ES-I3 (cell line): ENCODE measurements around the gene MZB1.
A peak's percentile ranks its signal among the peaks of the same experiment; 100 is the strongest.

Experiments used
- H3K36me3 ChIP-seq: 2 replicates; pipeline ENCODE4 v1.6.1; 2013; ENCODE audit warnings: mild to moderate bottlenecking, low read length, control low read depth, moderate library complexity; ENCODE audit not compliant: insufficient read depth
- H3K4me1 ChIP-seq: 2 replicates; pipeline ENCODE4 v1.6.1; 2013; ENCODE audit warnings: mild to moderate bottlenecking, control low read depth, low read length; ENCODE audit not compliant: insufficient read depth
- H3K9ac ChIP-seq: 2 replicates; pipeline ENCODE4 v1.6.1; 2013; ENCODE audit warnings: low read depth, mild to moderate bottlenecking, low read length, moderate library complexity
- H3K9me3 ChIP-seq: 2 replicates; pipeline ENCODE4 v1.6.1; 2013; ENCODE audit warnings: mild to moderate bottlenecking, low read length, moderate library complexity; ENCODE audit not compliant: control insufficient read depth, insufficient read depth

MZB1 gene

DNA sequence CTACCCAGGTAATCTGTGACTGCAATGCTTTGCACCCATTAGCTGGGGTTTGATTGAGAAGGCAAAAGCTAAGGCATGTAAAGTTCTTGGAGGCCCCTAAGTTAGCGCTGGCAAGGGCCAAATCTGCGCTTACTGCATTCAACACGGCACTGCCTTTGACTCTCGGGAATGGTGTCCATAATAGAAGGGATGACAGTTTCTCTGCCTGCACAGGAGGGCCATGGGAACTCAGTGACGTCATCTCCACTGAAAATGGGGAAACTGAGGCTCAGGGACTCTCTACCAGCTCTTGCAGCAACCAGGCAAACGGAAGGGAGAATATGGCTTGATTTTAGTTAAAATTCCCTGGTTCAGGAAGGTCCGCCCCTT is 13.7 kb upstream of the MZB1 start:
- Histone ChIP-seq H3K36me3 (no peaks in the 10 kb centered on the region), H3K9ac (peak overlapping the region; percentile 74; the same call in 1 of the 2 replicates), H3K4me1 (peaks cover 10% of the 10 kb centered on the region), H3K9me3 (no peaks in the 10 kb centered on the region)

DNA sequence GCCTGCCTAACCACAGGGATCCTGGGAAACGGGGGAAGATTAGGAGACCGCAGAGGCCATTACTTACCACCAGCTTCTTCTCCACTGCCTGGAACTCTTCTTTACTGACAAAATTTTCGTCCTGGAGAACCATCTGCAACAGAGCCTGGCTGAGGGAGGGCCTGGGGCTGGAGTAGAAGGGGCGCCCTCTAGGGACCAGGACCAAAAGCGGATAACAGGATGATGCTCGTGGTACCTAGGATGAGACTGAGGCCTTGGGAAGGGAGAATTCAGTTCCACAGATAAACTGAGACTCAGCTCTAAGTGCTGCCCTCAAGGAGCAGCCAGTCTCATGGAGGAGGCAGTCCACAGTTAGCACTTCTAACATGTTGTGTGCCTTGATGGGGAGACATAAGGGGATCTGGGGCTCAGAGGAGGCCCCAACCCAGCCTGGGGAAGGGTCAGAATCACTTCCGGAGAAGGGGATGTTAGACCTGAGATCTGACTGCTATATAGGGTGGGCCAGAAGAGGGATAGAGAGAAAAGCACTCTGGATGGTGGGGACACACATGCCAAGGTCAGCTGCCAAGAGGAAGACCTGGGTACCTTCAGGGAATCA is 12.9 kb upstream of the MZB1 start:
- Histone ChIP-seq H3K36me3 (no peaks in the 10 kb centered on the region), H3K9me3 (no peaks in the 10 kb centered on the region), H3K9ac (no peak overlapping the region), H3K4me1 (peaks cover 10% of the 10 kb centered on the region)

DNA sequence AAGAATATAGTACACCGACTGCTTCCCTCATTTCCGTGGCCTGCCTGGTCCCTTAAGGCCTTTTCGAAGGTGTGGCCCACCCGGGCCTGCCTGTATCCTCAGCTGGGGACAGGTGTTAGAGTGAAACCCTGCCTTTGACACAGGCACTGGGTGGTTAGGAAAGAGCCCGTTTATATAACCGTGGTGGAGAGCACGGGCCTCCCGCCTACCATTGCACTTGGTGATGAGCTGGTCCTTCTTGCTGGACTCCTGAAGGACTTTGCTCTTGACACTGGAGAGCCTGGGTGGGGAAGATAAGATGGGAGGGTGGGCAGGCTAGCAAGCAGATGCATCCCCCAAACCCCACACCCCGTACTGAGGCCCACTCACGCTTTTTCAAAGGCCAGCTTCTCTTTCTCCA is 11.8 kb upstream of the MZB1 start:
- no peaks in the 10 kb centered on the region for H3K9me3 ChIP-seq
- H3K4me1 ChIP-seq: peaks cover 10% of the 10 kb centered on the region
- H3K9ac ChIP-seq: no peak overlapping the region

DNA sequence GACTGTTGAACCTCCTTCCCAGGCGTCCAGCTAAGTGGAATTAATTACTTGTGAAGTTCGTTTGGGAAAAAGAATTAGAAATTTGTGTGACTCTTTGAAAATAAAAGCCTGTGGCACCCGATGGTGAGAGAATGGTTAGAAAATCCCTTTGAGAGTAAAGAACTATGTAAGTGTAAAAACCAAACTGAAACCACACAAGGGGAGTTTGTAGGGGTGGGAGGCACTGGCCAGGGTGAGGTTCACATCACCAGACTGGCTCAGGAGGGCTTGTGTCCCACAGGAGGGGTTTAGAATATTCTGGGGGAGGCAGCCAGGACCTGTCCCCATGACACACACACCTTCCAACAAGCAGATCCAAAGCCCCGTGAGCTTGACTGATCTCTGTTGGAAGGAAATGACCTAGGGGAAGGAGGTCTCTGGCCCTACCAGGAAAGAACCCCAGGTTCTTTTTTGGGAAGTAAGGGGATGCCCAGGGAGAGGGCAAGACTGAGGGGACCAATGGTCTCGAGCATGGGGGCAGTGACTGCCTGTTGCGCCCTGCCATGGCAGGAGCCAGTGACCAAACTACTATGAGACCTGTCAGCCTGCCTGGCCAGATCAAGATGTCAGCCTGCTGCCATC is 9.9 kb upstream of the MZB1 start:
- peaks cover 23% of the 10 kb centered on the region for H3K4me1 ChIP-seq
- no peaks in the 10 kb centered on the region for H3K9me3 ChIP-seq
- H3K36me3 ChIP-seq: no peaks in the 10 kb centered on the region
- H3K9ac ChIP-seq: no peak overlapping the region

More for the DNA sequence above, 11.8 kb upstream of the MZB1 start:
- no peaks in the 10 kb centered on the region for H3K36me3 ChIP-seq

DNA sequence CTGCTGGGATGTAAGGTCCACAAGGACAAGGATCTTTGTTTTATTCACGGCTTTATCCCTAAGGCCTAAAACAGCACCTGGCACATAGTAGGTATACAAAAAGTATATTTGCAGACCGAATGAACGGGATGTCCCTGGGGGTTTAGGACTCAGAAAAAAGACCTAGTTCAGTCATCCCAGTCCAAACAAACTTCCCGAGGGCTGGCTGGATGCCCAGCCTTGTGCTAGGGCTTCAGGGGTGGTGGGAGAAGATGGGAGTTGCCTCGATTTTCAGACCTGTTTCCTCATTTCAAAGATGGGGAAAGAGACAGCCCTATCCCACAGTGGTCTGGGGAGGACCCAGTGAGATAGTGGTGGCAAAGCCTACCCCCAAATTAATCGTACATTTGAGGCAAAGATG is 8.2 kb upstream of the MZB1 start:
- H3K9ac ChIP-seq: no peak overlapping the region
- H3K36me3 ChIP-seq: no peaks in the 10 kb centered on the region
- no peaks in the 10 kb centered on the region for H3K9me3 ChIP-seq
- peaks cover 15% of the 10 kb centered on the region for H3K4me1 ChIP-seq

DNA sequence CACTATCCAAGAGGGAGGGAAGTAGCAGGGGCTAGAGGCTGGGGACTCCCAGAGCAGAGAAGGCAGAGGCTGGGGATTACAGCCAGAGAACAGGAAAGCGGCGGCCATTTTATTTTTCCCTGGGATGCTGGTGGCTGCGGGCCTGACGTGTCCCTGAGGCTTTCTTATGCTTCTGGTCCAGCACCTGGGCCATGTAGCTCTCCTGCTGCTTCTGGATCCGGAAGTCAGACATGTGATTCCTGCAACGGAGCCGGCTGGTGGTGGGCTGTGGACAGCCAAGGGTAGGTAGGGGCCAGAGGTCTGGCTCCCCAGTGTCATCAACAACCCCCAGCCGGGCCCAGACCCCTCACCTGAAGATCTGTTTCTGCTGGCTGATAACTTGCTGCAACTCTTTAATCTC is 7.0 kb upstream of the MZB1 start:
- no peaks in the 10 kb centered on the region for H3K9me3 ChIP-seq
- peaks cover 15% of the 10 kb centered on the region for H3K4me1 ChIP-seq
- no peak overlapping the region for H3K9ac ChIP-seq
- no peaks in the 10 kb centered on the region for H3K36me3 ChIP-seq

DNA sequence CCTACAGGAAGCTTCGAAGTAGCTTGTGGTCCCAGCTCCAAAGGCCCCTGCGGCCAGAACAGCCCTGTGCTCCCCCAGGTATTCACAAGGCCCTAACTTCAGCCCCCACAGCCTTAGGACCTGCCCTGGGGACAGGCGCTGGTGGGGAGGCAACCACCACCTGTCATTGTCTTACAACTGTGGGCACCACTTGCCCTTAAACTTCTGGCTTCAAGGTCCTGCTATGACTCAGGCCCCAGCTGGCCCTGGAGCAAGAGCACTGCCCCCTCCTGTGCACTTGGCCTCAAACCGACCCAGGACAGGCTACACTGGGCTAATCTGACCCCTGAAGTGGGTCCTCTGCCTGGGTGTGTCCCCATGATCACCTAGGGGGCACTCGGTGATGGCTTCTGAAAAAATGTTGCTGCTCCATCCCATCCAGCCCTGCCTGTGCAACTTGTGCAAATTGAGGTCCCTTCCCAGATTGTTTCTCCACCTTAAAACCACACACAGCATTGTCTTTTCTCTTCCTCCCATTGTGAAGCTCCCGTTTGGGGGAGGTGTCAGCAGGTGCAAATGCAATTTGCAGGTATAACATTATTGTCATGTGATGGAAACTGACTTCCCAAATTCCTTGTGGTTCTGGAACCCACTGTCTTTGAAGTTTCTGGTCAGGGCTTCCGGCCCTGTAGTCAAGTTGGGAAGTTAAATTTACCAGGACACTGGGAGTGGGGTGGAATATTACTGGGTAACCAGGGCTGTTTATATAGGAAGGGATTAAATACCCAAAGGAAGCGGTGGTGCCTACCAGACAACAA is 6.3 kb upstream of the MZB1 start:
- H3K36me3 ChIP-seq: no peaks in the 10 kb centered on the region
- H3K9ac ChIP-seq: no peak overlapping the region
- no peaks in the 10 kb centered on the region for H3K9me3 ChIP-seq
- H3K4me1 ChIP-seq: peaks cover 22% of the 10 kb centered on the region

DNA sequence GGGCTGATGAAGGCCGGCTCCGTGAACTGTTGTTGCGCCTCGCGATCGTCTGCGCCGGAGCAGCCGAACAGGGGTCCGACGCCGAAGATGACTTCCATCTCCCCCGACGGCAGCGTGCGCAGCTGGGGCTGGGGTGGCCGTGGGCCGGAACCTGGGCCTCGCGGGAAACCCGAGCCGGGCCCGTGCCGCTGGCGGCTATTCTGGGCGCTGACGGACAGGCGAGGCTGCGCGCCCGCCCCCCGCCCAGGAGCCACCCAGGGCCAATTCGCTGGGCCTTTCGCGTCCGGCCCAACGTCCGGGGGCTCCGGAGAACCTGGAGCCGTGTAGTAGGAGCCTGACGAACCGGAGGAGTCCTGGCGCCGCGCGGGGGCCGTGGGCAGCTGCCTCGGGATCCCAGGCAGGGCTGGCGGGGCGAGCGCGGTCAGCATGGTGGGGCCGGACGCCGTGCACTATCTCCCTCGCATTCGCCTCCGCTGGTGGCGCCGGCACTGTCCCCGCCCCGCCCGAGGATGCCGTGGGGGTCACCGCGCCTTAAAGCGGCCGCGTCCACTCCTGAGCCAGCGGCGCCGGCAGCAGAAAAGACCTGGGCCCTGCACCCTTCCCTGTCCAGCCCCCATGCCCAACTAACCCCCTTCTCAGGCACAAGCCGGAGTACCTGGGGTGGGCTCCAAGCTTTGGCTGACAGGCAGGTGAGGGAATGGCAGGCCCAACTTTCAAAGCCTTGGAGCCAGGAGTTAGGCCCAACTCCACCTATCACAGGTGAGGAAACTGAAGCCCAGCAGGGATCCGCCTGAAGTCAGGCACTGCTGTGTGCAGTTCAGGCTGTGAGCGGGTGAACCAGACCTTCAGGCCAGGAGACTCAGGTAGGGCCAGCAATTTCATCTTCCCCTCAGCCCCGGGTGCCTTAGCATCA is 5.2 kb upstream of the MZB1 start, which contains the start of gene PROB1:
Gene PROB1, minus strand, starts transcription at position 451 of the 913 bp plus-strand sequence. Its CDS starts 23 bp downstream, at position 428.
- Histone ChIP-seq H3K9ac (peak within 1 kb of the TSS; percentile 80), H3K36me3 (no peaks in the 10 kb centered on the region), H3K9me3 (no peaks in the 10 kb centered on the region), H3K4me1 (peaks cover 23% of the 10 kb centered on the region)

DNA sequence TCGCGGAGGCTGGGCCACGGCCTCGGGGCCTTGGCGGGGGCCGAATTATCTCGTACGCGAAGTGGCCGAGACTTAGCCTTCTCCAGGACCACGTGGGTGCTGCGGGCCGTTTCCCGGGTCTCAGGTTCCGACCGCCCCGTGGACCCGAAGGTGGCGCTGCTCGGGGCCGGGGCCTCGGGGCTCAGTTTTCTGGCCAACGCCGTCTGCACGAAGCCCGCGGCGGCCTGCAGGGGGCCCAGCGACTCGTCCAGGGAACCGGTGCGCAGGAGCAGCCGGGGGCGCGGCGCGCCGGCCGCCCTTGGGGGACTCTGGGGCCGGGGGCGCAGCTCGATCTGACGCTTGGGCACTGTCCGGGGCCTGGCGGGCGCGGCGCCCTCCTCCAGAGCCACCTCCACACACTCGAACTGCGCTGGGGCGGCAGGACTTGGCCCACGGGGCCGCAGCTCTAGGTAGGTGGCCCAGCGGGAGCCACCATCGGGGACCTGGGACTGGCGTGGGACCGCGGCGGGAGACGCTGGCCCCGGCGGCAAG is 4.5 kb upstream of the MZB1 start:
- peaks cover 23% of the 10 kb centered on the region for H3K4me1 ChIP-seq
- H3K36me3 ChIP-seq: no peaks in the 10 kb centered on the region
- H3K9ac ChIP-seq: peak overlapping the region; percentile 80
- no peaks in the 10 kb centered on the region for H3K9me3 ChIP-seq

DNA sequence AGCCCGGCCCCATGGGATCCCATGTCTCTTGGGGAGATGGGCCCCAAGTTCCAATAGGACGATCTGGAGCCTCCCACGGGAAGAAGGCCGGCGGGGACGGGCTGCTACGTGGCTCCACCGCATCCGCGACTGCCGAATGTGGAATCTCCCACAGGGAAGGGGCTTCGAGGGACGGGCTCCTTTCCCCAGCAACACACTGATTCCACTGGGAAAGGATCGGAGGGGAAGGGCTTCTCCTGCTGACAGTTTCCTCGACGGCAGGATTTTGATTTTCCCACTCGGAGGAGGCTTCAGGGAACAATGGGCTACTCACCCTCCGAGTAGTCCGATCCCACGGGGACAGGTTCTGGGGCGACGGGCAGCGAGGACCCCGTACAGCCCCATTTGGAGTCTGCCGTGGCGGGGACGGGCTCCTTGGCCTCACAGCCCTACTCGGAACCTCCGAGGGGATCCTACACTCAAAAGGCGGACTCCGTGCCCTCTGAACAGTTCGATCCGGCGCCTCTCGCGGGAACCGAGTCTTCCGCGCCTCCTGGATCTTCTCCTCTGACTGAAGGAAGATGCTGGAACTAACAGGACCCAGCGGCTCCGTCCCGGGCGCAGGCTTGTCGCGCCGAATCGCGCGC is 3.9 kb upstream of the MZB1 start:
- H3K9ac ChIP-seq: peak overlapping the region; percentile 80

DNA sequence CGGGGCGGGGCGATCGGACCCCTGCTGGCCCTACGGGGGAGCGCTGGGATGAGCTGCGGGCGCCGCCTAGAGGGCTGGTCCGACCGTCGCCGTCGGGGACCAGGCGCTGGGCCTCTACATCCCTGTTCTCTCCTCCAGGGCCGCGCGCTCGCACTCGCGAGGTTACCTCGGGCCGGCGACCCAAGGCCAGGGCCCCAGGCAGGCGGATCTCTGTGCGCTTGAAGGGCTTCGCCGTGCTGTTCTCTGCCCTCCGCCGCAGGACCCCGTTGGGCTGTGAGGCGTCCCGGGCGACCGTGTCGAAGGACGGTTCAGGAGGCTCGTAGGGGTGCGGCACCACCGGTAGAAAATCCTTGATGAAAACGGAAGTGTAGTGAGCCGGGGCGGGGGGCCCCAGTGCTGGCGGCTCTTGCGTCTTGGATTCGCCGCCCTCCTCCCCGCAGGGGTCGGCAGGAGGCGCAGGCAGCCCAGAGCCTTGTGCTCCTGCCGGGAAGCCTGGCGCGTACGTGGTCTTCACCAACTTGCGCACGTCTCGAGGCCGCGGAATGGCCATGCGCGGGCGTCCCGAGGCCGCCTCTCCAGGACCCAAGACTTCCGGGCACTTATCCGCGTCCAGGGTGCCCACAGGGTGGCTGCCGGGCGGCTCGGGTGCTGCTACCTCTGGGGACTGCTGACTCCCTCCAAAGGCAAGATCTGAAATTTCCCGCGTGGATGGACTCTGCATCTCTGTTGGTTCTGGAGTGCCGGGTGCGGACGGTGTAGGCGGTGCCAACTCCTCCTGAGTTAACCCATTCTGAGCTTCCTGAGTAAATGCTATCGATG is 3.2 kb upstream of the MZB1 start:
- peaks cover 31% of the 10 kb centered on the region for H3K4me1 ChIP-seq
- no peaks in the 10 kb centered on the region for H3K9me3 ChIP-seq
- H3K9ac ChIP-seq: peak overlapping the region; percentile 80
- no peaks in the 10 kb centered on the region for H3K36me3 ChIP-seq

More for the DNA sequence above, 3.9 kb upstream of the MZB1 start:
- H3K9me3 ChIP-seq: no peaks in the 10 kb centered on the region
- no peaks in the 10 kb centered on the region for H3K36me3 ChIP-seq
- H3K4me1 ChIP-seq: peaks cover 24% of the 10 kb centered on the region

DNA sequence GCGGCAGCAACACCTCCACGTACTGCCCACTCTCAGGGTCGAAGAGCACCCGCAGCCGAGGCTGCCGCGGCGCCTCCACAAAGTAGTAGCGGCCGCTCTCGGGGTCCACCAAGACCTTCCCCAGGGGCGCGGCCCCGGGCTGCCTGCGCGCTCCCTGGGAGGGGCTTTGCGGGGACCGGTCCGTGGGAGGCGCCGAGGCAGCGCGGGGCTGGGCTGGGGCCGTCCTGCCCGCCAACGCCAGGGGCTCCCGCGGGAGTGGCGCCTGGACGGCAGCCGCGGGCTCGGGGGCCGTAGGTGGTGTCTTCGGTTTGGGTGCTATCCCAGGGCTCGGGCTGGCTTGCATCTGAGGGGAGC is 2.6 kb upstream of the MZB1 start:
- H3K4me1 ChIP-seq: peaks cover 36% of the 10 kb centered on the region
- H3K9me3 ChIP-seq: no peaks in the 10 kb centered on the region
- no peaks in the 10 kb centered on the region for H3K36me3 ChIP-seq
- H3K9ac ChIP-seq: peak overlapping the region; percentile 80; the same call in 1 of the 2 replicates
